Chondrocyte (in vitro differentiated cells): ENCODE data around the gene NIP7. TPM values are rescaled to one million over a fixed set of nuclear protein-coding genes. Genes with fewer than 3 reads are reported as not detected.
A peak's percentile ranks its signal among the peaks of the same experiment; 100 is the strongest.

Source experiments
- DNase-seq: peaks from one replicate; pipeline ENCODE4 v3.0.0; 2021; ENCODE audit warnings: mixed read lengths, low spot score
- H3K27ac Mint-ChIP-seq: one replicate; pipeline ENCODE4 v1.8.0; 2021; ENCODE audit warnings: mild to moderate bottlenecking, moderate library complexity, mixed read lengths; ENCODE audit not compliant: unreplicated experiment
- H3K27me3 Mint-ChIP-seq: 2 replicates; pipeline ENCODE4 v1.8.0; 2021; ENCODE audit warnings: low read depth, mixed read lengths
- H3K36me3 Mint-ChIP-seq: 2 replicates; pipeline ENCODE4 v1.8.0; 2021; ENCODE audit warnings: low read depth, mixed read lengths
- H3K4me1 Mint-ChIP-seq: 2 replicates; pipeline ENCODE4 v1.8.0; 2021; ENCODE audit warnings: low read depth, mild to moderate bottlenecking, mixed read lengths
- H3K4me3 Mint-ChIP-seq: one replicate; pipeline ENCODE4 v1.8.0; 2021; ENCODE audit warnings: mild to moderate bottlenecking, moderate library complexity, mixed read lengths; ENCODE audit not compliant: unreplicated experiment
- H3K9me3 Mint-ChIP-seq: 2 replicates; pipeline ENCODE4 v1.8.0; 2021; ENCODE audit warnings: low read depth, mixed read lengths
- total RNA-seq: library from RNA; stranded (reverse); gene quantifications from 3 replicates; pipeline ENCODE4 v1.2.1, GENCODE V29; 2021
- TF ChIP-seq, protein P1 (sequence below): fragments of 200-600 bp; sonication (generic); IDR thresholded peaks from 2 replicates; pipeline ENCODE4 v1.5.0; 2021; ENCODE audit warnings: antibody characterized with exemption, mild to moderate bottlenecking, moderate library complexity

Gene NIP7
- total RNA-seq, 1 donor from 2014 or later, result 18.6 TPM

GRCh38 chr16:69307856-69308255 lies 31.7 kb upstream of the NIP7 start:
- DNase-seq, result no peak
- no peak overlapping the region for H3K4me3 Mint-ChIP-seq
- H3K36me3 Mint-ChIP-seq, result peaks cover 13% of the 10 kb centered on the region
- no peaks in the 10 kb centered on the region for H3K27me3 Mint-ChIP-seq
- H3K9me3 Mint-ChIP-seq, result no peaks in the 10 kb centered on the region
- TF ChIP-seq, protein P1, sequence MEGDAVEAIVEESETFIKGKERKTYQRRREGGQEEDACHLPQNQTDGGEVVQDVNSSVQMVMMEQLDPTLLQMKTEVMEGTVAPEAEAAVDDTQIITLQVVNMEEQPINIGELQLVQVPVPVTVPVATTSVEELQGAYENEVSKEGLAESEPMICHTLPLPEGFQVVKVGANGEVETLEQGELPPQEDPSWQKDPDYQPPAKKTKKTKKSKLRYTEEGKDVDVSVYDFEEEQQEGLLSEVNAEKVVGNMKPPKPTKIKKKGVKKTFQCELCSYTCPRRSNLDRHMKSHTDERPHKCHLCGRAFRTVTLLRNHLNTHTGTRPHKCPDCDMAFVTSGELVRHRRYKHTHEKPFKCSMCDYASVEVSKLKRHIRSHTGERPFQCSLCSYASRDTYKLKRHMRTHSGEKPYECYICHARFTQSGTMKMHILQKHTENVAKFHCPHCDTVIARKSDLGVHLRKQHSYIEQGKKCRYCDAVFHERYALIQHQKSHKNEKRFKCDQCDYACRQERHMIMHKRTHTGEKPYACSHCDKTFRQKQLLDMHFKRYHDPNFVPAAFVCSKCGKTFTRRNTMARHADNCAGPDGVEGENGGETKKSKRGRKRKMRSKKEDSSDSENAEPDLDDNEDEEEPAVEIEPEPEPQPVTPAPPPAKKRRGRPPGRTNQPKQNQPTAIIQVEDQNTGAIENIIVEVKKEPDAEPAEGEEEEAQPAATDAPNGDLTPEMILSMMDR, result no peak
- H3K4me1 Mint-ChIP-seq, result peaks cover 13% of the 10 kb centered on the region
- H3K27ac Mint-ChIP-seq, result no peak overlapping the region

DNA sequence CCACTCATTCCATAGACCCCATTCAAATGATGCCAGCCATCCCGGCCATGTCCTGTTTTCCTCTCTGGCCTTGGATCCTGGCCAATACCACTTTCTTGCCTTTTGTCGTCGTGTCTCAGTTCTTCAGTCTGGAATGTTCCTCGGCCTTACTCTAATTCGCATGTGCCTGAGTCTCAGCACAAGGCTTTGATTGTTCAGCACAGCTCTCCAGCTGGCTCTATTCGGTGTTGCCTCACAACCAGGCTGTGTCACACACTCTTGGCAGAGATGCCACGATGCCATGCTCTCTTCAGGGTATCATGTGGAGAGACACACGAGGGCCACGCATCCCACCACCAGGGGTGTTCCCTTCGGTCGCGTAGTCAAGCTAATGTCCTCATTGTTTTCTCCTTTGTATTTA lies 30.3 kb upstream of the NIP7 start:
- peaks cover 12% of the 10 kb centered on the region for H3K36me3 Mint-ChIP-seq
- peaks cover 17% of the 10 kb centered on the region for H3K4me1 Mint-ChIP-seq
- TF ChIP-seq, protein P1, result no peak
- peak; percentile 66 for DNase-seq
- no peak overlapping the region for H3K4me3 Mint-ChIP-seq
- no peaks in the 10 kb centered on the region for H3K9me3 Mint-ChIP-seq
- H3K27me3 Mint-ChIP-seq, result no peaks in the 10 kb centered on the region
- H3K27ac Mint-ChIP-seq, result peak overlapping the region; percentile 39

- Mint-ChIP-seq H3K27ac (peak within 1 kb of the TSS; percentile 94), H3K4me3 (peak within 1 kb of the TSS; percentile 98), H3K4me1 (peaks cover 17% of the 10 kb centered on the region), H3K9me3 (no peaks in the 10 kb centered on the region), H3K36me3 (peaks cover 11% of the 10 kb centered on the region), H3K27me3 (no peaks in the 10 kb centered on the region)
- TF ChIP-seq, protein P1, result peak; percentile 84
- DNase-seq, result peak; percentile 97
These were observed 28.7 kb upstream of the NIP7 start, which contains the start of gene VPS4A for GRCh38 chr16:69310653-69311532. TSS of gene VPS4A (plus strand) at chr16:69311350. CDS start at chr16:69311512, 162 bp downstream.

- peak; percentile 79 for DNase-seq
- Mint-ChIP-seq H3K9me3 (no peaks in the 10 kb centered on the region), H3K36me3 (peaks cover 16% of the 10 kb centered on the region), H3K4me1 (peaks cover 17% of the 10 kb centered on the region), H3K4me3 (peak overlapping the region; percentile 98), H3K27ac (peak overlapping the region; percentile 94), H3K27me3 (no peaks in the 10 kb centered on the region)
- TF ChIP-seq, protein P1, result no peak
These were observed 27.8 kb upstream of the NIP7 start for GRCh38 chr16:69311533-69312387.

- DNase-seq, result no peak
- H3K27ac Mint-ChIP-seq, result no peak overlapping the region
- peaks cover 17% of the 10 kb centered on the region for H3K4me1 Mint-ChIP-seq
- H3K4me3 Mint-ChIP-seq, result peak overlapping the region; percentile 48
- TF ChIP-seq, protein P1, result no peak
- H3K27me3 Mint-ChIP-seq, result no peaks in the 10 kb centered on the region
- no peaks in the 10 kb centered on the region for H3K9me3 Mint-ChIP-seq
- peaks cover 18% of the 10 kb centered on the region for H3K36me3 Mint-ChIP-seq
These were observed 26.1 kb upstream of the NIP7 start for GRCh38 chr16:69313469-69313868.
